Endometrial microvascular endothelial cells (primary cell): Measurements from ENCODE around the gene ATP10A. TPM values are rescaled to one million over a fixed set of nuclear protein-coding genes. Genes with fewer than 3 reads are reported as not detected.

ENCODE experiments used
- in situ Hi-C: cut with HindIII; loops from 2 replicates; pipeline ENCODE4 v1.10.0; 2017; ENCODE audit warnings: low sequenced_read_pairs, low pct_unique_long_range_greater_than_20kb; ENCODE audit errors: inconsistent ontology term
- total RNA-seq: library from RNA; depleted of rRNA; stranded (reverse); fragments of >200 nt; gene quantifications from one replicate; pipeline ENCODE4 v1.2.3, GENCODE V29; 2015; ENCODE audit errors: inconsistent ontology term

The ATP10A gene
- total RNA-seq, 1 donor from 2014 or later, result 0.09 TPM

GRCh38 chr15:25801586-25802284 is 61.4 kb downstream of the ATP10A start:
- in situ Hi-C loops, result no loop called here

- in situ Hi-C loops, result no loop called here
Observed at GRCh38 chr15:25800761-25801515, 62.2 kb downstream of the ATP10A start.

GRCh38 chr15:25799906-25800700 is 63.0 kb downstream of the ATP10A start:
- in situ Hi-C loops, result no loop called here

GRCh38 chr15:25797936-25798901 is 64.9 kb downstream of the ATP10A start:
- in situ Hi-C loops, result no loop called here

- in situ Hi-C loops, result no loop called here
Observed at GRCh38 chr15:25797511-25797935, 65.6 kb downstream of the ATP10A start.

GRCh38 chr15:25797035-25797434 is 66.1 kb downstream of the ATP10A start:
- in situ Hi-C loops, result no loop called here

- in situ Hi-C loops, result no loop called here
Observed at GRCh38 chr15:25796395-25796794, 66.7 kb downstream of the ATP10A start.

GRCh38 chr15:25795712-25796111 is 67.4 kb downstream of the ATP10A start:
- in situ Hi-C loops, result no loop called here

- in situ Hi-C loops, result no loop called here
Observed at GRCh38 chr15:25795061-25795460, 68.1 kb downstream of the ATP10A start.

- in situ Hi-C loops, result no loop called here
Observed at GRCh38 chr15:25793354-25794050, 69.6 kb downstream of the ATP10A start.

- in situ Hi-C loops, result no loop called here
Observed at GRCh38 chr15:25792128-25792527, 71.0 kb downstream of the ATP10A start.

GRCh38 chr15:25790000-25790660 is 73.0 kb downstream of the ATP10A start:
- in situ Hi-C loops, result no loop called here

GRCh38 chr15:25789616-25789999 is 73.5 kb downstream of the ATP10A start:
- in situ Hi-C loops, result no loop called here

- in situ Hi-C loops, result no loop called here
Observed at GRCh38 chr15:25789211-25789610, 73.9 kb downstream of the ATP10A start.

- in situ Hi-C loops, result no loop called here
Observed at GRCh38 chr15:25787855-25788520, 75.1 kb downstream of the ATP10A start.

GRCh38 chr15:25787381-25787780 is 75.7 kb downstream of the ATP10A start:
- in situ Hi-C loops, result no loop called here

- in situ Hi-C loops, result no loop called here
Observed at GRCh38 chr15:25786040-25786439, 77.1 kb downstream of the ATP10A start.
